Fibroblast of lung (primary cell): ENCODE results near the gene KDM5B.

ENCODE experiments used
- CTCF ChIP-seq, 2 donors: IDR thresholded peaks in 1 of 2; conservative IDR thresholded peaks in 1 of 2; 1 replicate in 1 of 2; 2 replicates in 1 of 2; pipeline ENCODE4 v1.5.1; 2011 to 2012; ENCODE audit warnings: low read length in 2 of 2, control low read depth in 1 of 2, inconsistent platforms in 1 of 2, low read depth in 1 of 2, mild to moderate bottlenecking in 1 of 2
- EZH2 ChIP-seq: IDR thresholded peaks from 2 replicates; pipeline ENCODE4 v1.5.1; 2012; ENCODE audit warnings: low read length, control low read depth, mild to moderate bottlenecking; ENCODE audit errors: missing control alignments

DNA sequence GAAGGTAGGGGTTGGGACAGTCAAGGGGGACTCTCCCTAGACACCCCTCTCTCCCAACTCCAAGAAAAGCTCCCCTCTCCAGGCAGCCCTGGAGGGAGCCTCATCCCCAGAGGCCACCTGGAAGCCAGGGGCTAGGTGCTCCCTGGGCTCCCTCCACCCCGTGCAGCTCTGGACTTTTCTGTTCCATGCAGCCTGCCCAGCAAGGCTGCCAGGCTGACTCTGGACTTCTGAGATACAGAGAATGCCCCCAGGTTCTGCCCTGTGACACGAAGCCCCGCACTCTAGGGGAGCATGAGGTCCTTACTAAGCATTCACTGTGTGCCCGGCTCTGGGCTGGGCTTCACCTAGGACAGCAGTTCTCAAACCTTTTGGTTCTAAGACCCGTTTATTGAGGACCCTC is 108.2 kb downstream of the KDM5B start:
- no peak for TF ChIP-seq CTCF (conservative IDR thresholded peaks at IDR 0.05 in 1 of 2, IDR thresholded peaks at IDR 0.05 in 1 of 2; ENCODE audit: low read depth in 1 of 2, low read length in 2 of 2)
- no peak for TF ChIP-seq EZH2
